Stimulated activated CD8-positive, alpha-beta memory T cell treated with anti-CD3 and anti-CD28 coated beads, Interleukin-7, amount 100 ng/mL, for 4 hours (primary cell): ENCODE measurements around the gene L2HGDH.
A peak's percentile ranks its signal among the peaks of the same experiment; 100 is the strongest.

Source experiments
- DNase-seq, 2 donors: peaks; one replicate each; pipeline ENCODE4 v3.0.0-alpha.2; 2020; ENCODE audit warnings: low read depth in 2 of 2

L2HGDH gene

GRCh38 chr14:50288146-50288545 is 23.9 kb downstream of the L2HGDH start:
- DNase-seq, result no peak

DNA sequence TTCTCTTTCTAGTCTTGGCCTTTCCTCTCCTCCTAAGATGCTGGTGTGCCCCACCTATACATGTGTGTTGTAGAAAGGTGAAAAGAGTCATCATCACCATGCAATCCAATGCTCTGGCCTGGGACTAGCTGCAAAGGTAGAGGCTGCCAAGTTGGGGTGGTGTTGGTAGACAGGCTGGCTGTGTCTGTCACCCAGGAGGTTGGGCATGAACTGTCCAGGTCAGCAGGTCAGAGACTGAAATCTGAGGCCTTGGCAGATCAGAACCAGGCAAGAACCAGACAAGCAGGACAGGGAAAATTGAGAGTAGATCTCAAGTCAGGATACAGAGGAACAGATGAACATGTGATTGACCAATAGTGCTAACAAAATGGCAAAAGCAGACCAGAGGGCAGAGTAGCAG is 26.2 kb downstream of the L2HGDH start:
- no peak for DNase-seq

GRCh38 chr14:50272498-50272897 is 39.5 kb downstream of the L2HGDH start:
- DNase-seq, result no peak

- DNase-seq, result no peak
These were observed 41.1 kb downstream of the L2HGDH start for GRCh38 chr14:50270932-50271331.

DNA sequence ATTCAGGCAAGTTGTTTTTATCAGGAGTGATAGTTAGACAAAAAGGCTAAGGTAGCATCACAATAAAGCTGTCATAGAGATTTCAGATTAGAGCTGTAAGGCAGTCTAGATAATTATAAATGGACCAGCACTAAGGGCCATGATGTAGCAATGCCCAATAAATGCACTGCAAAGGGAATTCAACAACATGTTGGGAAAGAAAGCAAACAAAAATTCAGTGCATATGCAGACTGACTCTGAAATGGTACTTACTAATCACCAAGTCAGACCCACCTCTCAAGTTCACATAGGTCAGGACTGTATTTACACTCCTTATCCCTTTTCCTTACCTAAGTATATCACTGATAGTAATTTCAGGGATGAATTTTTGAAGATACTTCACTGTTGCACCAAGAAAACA is 47.0 kb downstream of the L2HGDH start:
- DNase-seq, result no peak

DNA sequence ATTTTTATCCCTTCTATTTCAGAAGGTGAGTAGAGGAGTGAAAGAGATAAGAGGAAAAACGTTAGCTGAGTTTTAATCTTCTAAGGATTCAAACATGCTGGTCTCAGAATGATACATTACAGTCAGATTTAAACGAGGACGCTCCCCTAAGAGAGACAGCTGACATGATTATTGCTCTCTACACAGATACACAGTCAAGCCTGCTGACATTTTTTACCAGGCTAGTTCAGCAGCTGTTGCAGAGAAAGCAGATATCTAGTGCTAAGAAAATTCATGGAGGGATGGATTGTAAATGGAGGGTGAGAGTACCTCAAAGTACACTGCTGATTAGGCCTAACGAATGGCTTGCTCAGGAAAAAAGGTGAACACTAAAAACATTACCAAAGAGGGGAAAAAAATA is 48.7 kb downstream of the L2HGDH start:
- DNase-seq, result no peak

DNA sequence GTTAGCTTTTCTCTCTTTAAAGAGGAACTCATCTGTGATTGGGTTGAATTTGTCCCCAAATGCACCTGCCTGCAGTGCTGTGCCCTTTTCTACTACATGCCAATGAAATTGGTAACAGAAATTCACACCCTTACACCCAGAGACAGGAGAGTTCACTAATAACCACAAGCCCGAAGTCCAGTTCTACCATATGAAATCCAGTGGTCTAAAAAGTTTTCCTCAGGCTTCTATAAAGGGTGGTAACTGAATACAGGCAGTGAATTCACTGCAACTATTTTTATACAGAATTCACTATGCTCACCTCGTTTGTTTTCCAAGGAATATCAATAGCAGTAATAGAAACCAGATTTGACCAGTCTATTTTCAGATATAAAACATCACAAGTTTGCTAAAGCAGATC is 49.2 kb downstream of the L2HGDH start:
- DNase-seq, result no peak

DNA sequence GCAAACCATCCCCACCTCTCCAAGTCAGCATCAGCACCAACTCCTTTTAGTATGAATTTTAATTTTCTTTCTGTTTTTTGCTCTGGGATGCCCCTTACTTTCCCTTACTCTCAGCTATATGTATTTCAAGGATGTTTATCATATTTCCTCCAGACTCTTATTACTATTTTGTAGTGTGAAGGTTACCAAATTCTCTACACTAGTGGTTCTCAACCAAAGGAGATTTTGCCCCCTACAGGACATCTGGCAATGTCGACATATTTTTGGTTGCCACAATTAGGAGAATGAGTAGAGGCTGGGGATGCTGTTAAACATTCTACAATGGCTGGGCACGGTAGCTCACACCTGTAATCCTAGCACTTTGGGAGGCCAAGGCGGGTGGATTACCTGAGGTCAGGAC is 51.5 kb downstream of the L2HGDH start:
- peak in 1 of 2 donors; percentile 1 for DNase-seq

DNA sequence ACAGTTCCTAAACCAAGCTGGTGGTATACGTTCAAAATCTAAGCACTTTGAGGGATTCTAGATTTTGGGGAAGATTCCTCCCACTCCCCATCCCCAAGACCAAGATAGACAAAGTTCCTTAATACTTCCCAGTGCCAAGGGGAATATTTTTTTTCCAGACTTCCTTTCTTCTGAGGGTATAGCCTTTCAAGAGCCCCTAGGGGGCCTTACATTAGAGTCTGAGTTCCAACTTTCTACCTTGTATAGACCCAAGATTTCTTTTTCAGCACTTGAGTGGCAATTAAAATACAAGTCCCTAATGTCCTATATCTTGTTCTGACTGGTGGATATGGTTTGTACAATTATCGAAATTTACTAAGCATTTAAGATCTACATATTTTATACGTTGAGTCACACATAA is 52.0 kb downstream of the L2HGDH start:
- no peak for DNase-seq

DNA sequence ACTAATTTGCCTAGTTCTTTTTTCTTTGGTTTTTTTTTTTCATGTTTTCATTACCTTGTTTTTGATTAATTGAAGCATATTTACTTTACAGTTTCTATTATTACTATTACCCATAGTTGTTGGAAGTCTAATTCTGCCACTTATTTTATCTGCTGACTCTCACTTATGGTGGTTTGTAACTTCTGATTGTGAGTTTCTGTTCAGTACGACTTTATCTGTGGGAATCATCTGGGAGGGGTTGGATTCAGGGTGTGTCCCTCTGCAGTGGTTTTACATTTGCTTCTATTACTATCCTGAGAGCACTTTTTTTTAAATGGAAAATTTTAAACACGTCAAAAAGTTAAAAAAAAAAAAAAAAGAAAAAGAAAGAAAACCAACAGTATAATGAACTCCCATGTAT is 54.3 kb downstream of the L2HGDH start:
- DNase-seq, result no peak

GRCh38 chr14:50254248-50254647 is 57.8 kb downstream of the L2HGDH start:
- no peak for DNase-seq

DNA sequence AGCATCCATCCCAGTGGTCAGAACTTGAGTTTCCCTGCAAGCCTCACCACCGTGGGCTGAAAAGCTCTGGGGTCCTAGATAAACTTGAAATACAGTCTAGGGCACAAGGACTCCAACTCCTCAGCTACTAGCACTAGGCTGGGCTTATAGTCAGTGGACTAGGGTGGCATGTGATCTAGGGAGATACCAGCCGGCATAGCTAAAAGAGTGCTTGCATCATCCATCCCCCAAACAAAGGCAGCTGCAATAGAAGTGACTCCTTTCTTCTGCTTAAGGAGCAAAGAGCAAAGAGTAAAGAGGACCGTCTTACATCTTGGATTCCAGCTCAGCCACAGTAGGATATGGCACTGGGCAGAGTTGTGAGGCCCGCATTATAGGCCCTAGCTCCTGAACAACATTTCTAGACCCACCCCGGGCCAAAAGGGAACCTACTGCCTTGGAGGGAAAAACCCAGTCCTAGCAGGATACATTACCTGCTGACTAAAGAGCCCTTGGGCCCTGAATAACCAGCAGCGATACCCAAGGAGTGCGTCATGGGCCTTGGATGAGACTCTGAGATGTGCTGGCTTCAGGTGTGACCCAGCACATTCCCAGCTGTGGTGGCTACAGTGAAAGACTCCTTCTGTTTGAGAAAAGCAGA is 62.8 kb downstream of the L2HGDH start:
- no peak for DNase-seq

DNA sequence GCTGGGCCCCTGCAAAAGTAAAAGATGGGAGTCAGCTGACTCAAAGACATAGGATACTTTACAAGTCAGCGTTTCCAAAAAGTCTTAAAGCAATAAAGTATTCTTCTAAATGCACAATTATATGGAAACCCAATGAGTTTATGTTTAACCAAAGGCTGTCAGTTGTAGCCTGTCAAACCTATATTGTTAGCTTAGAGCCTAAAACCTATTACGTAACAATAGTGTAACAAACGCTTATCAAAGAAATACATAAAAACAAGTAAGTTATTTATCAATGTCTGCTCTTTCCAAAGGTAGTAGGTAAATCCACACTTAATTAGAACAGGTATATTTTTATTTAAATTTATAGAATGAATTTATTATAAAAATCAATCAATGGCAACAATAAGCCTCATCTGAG is 64.8 kb downstream of the L2HGDH start:
- DNase-seq, result no peak

DNA sequence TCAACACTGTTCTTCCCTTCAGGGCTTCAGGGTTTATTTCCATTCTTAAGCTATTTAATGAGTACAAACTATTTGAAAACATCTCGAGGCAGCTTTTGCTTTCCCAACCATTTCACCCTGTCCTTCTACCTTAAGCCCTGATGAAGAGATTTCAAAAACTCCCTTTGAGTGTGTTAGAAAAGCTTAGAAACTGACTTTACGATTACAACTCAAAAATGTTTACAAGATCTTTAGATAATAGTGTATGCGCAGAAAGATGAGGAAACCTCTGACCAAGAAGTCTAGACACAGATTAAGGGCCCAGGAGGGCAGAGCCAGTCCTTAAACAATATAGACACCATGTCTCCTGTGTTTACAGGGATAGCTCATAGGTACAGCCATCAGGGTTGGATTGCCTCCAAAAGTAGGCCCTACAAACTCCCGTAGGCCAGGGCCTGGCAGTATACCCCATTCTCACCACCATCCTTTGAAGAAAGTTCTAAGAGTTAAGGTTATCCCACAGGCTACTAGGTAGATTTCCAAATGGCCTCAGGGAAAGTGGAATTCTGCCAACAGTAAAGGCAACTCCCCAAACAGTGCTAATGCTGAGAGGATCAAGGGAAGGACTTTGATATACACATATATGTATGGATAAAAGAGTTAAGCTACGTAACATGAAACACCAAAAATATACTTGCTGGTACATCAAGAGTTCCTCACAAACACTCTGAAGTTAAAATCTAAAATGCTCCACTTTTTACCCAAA is 69.3 kb downstream of the L2HGDH start:
- no peak for DNase-seq

DNA sequence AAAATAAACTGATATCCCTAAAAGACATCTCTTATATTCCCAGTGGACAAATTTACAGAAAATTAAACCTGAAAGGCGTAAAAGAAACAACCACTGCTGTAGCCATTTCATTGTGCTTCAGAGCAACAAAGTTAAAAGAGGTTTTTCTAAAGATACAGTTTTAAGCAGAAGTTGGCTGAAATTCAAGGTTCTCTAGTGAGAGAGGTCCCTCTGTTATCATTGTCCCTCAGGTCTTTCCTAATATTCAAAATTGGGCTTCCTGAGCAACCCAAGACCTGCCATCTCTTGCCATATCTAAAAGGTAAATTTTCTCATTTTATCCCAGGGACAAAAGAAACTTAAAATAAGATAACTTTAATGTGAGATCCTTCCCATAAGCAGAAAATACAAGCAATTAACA is 69.9 kb downstream of the L2HGDH start:
- DNase-seq, result no peak

DNA sequence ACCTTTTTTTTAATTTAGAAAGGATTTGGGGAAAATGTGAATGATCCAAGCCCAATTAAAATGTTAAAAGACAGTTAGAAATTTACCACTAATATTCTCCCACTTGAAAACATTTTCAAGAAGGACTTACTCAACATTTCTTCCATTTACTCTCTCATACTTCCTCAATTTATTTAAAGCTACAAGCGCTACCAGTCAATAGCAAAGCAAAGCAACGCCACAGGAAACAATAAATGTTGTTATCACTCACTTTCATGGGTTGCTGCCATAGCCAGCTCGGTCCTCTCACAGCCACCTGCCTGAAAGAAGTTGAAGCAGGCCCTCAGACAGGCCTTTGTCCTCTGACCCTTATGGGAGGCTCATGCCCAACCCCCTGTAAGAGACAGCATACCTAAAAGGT is 74.6 kb downstream of the L2HGDH start:
- DNase-seq, result no peak

- no peak for DNase-seq
These were observed 78.1 kb downstream of the L2HGDH start for GRCh38 chr14:50233951-50234250.

- DNase-seq, result no peak
These were observed 78.7 kb downstream of the L2HGDH start for GRCh38 chr14:50233166-50233950.

DNA sequence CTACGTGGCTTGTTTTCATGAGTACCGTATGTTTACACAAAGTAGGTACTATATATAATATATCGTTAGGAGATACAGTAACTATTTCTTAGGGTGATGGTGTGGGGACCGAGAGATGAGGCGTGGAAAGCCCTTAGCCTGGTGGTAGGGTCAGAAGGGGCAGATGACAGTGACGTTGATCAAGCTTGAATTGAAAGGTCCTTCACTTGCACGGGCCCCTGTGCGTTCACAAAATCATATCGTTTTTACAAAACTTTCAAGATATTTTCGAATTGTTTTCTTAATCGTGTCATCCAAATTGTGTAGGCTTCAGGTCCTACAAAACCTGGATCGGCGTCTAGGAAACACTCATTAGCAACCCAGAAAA is 79.8 kb downstream of the L2HGDH start:
- no peak for DNase-seq

DNA sequence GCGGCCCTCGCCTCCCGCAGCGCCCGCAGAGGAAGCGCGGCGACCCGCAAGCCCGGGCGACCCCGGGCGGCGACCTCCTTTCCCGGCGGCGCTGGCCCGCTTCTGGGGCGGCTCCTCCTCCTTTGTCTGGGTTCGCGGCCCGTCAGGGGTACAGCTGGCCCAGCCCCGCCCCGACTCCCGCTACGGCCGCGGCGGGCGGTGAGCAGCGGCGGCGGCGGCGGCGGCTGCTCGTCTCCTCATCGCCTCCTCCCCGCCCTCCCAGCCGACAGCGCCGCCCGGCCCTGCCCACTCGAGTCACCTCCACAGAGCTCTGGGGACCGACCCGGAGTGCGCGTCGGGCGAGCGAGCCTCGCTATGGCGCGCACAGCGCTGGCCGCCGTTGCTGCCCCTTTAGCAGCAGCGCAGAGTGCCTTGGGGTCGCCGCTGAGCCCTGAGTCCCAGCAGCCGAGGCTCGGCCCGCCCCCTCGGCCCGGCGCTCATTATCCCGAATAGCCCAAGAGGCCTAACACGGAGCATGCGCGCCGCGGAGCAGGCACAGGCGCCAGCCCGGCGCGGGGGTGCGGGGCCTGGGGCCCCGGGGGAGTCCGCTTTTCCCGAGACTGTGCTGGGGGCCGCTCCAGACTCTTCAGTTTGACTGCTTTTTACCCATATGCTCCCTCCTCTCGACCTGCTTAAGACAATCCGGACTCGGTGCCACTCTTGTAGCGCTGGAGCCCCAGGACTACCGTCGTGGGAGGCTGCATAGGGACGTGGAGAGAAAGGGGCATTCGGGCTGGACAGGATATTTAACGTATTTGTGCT is 80.4 kb downstream of the L2HGDH start, which contains the start of gene SOS2:
Gene SOS2 (minus strand): TSS at position 104 of the 801 bp plus-strand sequence. CDS start 295 bp downstream, outside the sequence.
- peak; percentile 56 to 80 for DNase-seq

DNA sequence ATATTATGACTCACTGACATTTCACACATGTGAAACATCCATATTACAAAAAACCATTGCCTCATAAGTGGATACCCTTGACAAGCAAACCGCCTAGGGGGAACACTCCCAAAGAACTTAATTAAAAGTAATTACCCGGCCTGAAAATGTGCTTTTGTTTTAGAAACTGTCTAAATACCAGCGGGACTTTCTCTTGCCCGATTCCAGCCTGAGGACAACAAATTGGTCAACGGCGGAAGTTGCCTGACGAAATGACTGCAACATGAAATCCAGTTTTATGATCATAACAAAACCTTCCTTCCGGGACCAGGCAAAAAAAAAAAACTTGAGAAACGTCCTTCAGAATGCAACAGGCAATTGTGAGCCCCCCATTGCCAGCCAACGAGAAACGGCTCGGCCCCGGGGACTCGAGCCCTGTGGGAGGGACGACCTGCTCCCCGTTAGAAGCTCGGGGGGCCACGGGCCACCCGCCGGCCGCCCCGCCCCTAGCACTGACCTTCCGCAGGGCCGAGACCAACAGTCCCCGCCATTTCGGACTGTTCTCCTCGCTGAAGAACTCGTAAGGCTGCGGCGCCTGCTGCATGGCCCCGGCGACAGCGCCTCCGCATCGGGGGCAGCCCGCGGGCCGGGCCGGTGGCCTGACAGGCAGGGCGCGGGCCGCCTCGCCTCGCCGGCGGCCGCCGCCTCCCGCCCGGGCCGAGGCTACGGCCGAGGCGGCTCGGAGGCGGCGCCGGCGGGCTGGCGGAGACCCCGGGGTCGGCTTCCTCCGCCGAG is 81.1 kb downstream of the L2HGDH start:
- peak in 1 of 2 donors; percentile 16 for DNase-seq

DNA sequence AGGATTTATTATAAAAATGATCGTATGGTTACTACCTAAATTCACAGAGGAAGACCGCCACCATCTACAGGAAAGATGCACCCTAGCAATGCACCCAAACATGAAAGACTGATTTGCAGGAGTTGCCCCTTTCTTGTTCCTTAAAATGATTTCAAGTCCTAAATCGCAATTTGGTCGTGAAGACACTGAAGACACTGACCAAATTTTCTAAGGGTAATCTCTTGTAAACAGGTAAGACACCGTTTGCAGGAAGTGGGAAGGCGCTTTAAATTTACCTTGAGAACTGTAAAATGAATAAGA is 81.7 kb downstream of the L2HGDH start:
- no peak for DNase-seq
